Fibroblast of lung (primary cell): ENCODE measurements around the gene MSL3B. TPM values are rescaled to one million over a fixed set of nuclear protein-coding genes. Genes with fewer than 3 reads are reported as not detected.

Experiments
- DNase-seq, 2 donors: peaks; one replicate each; pipeline versions ENCODE4 v3.0.0 to v3.0.0-alpha.2; 2010; ENCODE audit warnings: low read depth in 2 of 2
- H2AFZ ChIP-seq: 2 replicates; pipeline ENCODE4 v1.5.1; 2012; ENCODE audit warnings: low read length, control low read depth, inconsistent platforms
- H3K27ac ChIP-seq: 2 replicates; pipeline ENCODE4 v1.5.1; 2011; ENCODE audit warnings: low read length, control low read depth; ENCODE audit not compliant: insufficient read depth
- H3K27me3 ChIP-seq: 2 replicates; pipeline ENCODE4 v1.5.1; 2011; ENCODE audit warnings: mild to moderate bottlenecking, low read length; ENCODE audit not compliant: control insufficient read depth, insufficient read depth
- H3K36me3 ChIP-seq: 2 replicates; pipeline ENCODE4 v1.5.1; 2011; ENCODE audit warnings: low read length; ENCODE audit not compliant: control insufficient read depth, insufficient read depth
- H3K4me1 ChIP-seq: 2 replicates; pipeline ENCODE4 v1.5.1; 2011; ENCODE audit warnings: low read length; ENCODE audit not compliant: control insufficient read depth, insufficient read depth; ENCODE audit errors: extremely low read depth
- H3K4me2 ChIP-seq: 2 replicates; pipeline ENCODE4 v1.5.1; 2011; ENCODE audit warnings: low read length, control low read depth; ENCODE audit not compliant: insufficient read depth; ENCODE audit errors: extremely low read depth
- H3K4me3 ChIP-seq, 4 experiments: fragments of 200-600 bp in 1 of 4; sonication (generic) in 1 of 4; replicated peaks in 1 of 4; 2 replicates each; pipeline ENCODE4 v1.5.1; 2011 to 2016; ENCODE audit warnings: low read length in 4 of 4, low read depth in 3 of 4, mild to moderate bottlenecking in 3 of 4, control low read depth in 2 of 4, inconsistent platforms in 1 of 4, mixed read lengths in 1 of 4; ENCODE audit not compliant: insufficient read depth in 1 of 4; ENCODE audit errors: control extremely low read depth in 1 of 4
- H3K79me2 ChIP-seq: 2 replicates; pipeline ENCODE4 v1.5.1; 2012; ENCODE audit warnings: mild to moderate bottlenecking, low read length, inconsistent platforms; ENCODE audit not compliant: control insufficient read depth, insufficient read depth
- H3K9ac ChIP-seq: 2 replicates; pipeline ENCODE4 v1.5.1; 2011; ENCODE audit warnings: mild to moderate bottlenecking, low read length, control low read depth; ENCODE audit not compliant: insufficient read depth
- H3K9me3 ChIP-seq: 2 replicates; pipeline ENCODE4 v1.5.1; 2012; ENCODE audit warnings: low read depth, low read length; ENCODE audit not compliant: control insufficient read depth, insufficient read depth
- H4K20me1 ChIP-seq: 2 replicates; pipeline ENCODE4 v1.5.1; 2011; ENCODE audit warnings: low read length; ENCODE audit not compliant: control insufficient read depth, insufficient read depth; ENCODE audit errors: extremely low read depth
- CTCF ChIP-seq, 2 donors: IDR thresholded peaks in 1 of 2; conservative IDR thresholded peaks in 1 of 2; 1 replicate in 1 of 2; 2 replicates in 1 of 2; pipeline ENCODE4 v1.5.1; 2011 to 2012; ENCODE audit warnings: low read length in 2 of 2, control low read depth in 1 of 2, inconsistent platforms in 1 of 2, low read depth in 1 of 2, mild to moderate bottlenecking in 1 of 2
- EZH2 ChIP-seq: IDR thresholded peaks from 2 replicates; pipeline ENCODE4 v1.5.1; 2012; ENCODE audit warnings: low read length, control low read depth, mild to moderate bottlenecking; ENCODE audit errors: missing control alignments
- polyA plus RNA-seq, 2 donors: library from polyadenylated mRNA; depleted of rRNA in 1 of 2; stranded (reverse) in 1 of 2; unstranded in 1 of 2; fragments of >200 nt; gene quantifications; 2 replicates each; pipeline ENCODE4 v1.2.1, GENCODE V29; 2011 to 2012; ENCODE audit warnings: missing spikeins in 1 of 2
- total RNA-seq: library from RNA; depleted of rRNA; stranded (reverse); fragments of >200 nt; gene quantifications from 2 replicates; pipeline ENCODE4 v1.2.1, GENCODE V29; 2014

MSL3B gene

GRCh38 chr2:233816771-233817170 lies 51.4 kb downstream of the MSL3B start:
- no peaks in the 10 kb centered on the region for H3K4me1 ChIP-seq
- H3K9me3 ChIP-seq = no peaks in the 10 kb centered on the region
- no peak overlapping the region for H3K27ac ChIP-seq
- no peaks in the 10 kb centered on the region for H3K79me2 ChIP-seq
- no peaks in the 10 kb centered on the region for H3K36me3 ChIP-seq
- DNase-seq = no peak
- TF ChIP-seq EZH2 (no peak), CTCF (conservative IDR thresholded peaks at IDR 0.05 in 1 of 2, IDR thresholded peaks at IDR 0.05 in 1 of 2; ENCODE audit: low read depth in 1 of 2, low read length in 2 of 2) (no peak)
- no peaks in the 10 kb centered on the region for H4K20me1 ChIP-seq
- no peak overlapping the region for H3K9ac ChIP-seq
- no peak overlapping the region for H3K4me2 ChIP-seq
- H2AFZ ChIP-seq = no peak overlapping the region
- no peak overlapping the region for H3K4me3 ChIP-seq
- peaks cover 4% of the 10 kb centered on the region for H3K27me3 ChIP-seq

GRCh38 chr2:233816334-233816733 lies 51.9 kb downstream of the MSL3B start:
- H3K9me3 ChIP-seq = no peaks in the 10 kb centered on the region
- DNase-seq = no peak
- no peaks in the 10 kb centered on the region for H3K36me3 ChIP-seq
- no peak overlapping the region for H3K9ac ChIP-seq
- H3K27me3 ChIP-seq = peaks cover 2% of the 10 kb centered on the region
- no peaks in the 10 kb centered on the region for H4K20me1 ChIP-seq
- H2AFZ ChIP-seq = no peak overlapping the region
- TF ChIP-seq EZH2 (no peak), CTCF (conservative IDR thresholded peaks at IDR 0.05 in 1 of 2, IDR thresholded peaks at IDR 0.05 in 1 of 2; ENCODE audit: low read depth in 1 of 2, low read length in 2 of 2) (no peak)
- H3K27ac ChIP-seq = no peak overlapping the region
- H3K4me3 ChIP-seq = no peak overlapping the region
- H3K4me1 ChIP-seq = no peaks in the 10 kb centered on the region
- H3K4me2 ChIP-seq = no peak overlapping the region
- H3K79me2 ChIP-seq = no peaks in the 10 kb centered on the region

GRCh38 chr2:233815861-233816260 lies 52.3 kb downstream of the MSL3B start:
- Histone ChIP-seq H3K9me3 (no peaks in the 10 kb centered on the region), H3K9ac (no peak overlapping the region), H3K36me3 (no peaks in the 10 kb centered on the region), H2AFZ (no peak overlapping the region), H3K27me3 (no peaks in the 10 kb centered on the region), H3K4me2 (no peak overlapping the region), H3K4me3 (no peak overlapping the region), H3K4me1 (no peaks in the 10 kb centered on the region), H3K79me2 (no peaks in the 10 kb centered on the region), H3K27ac (no peak overlapping the region), H4K20me1 (no peaks in the 10 kb centered on the region)
- DNase-seq = peak in 1 of 2 donors; percentile 38
- TF ChIP-seq EZH2 (no peak), CTCF (conservative IDR thresholded peaks at IDR 0.05 in 1 of 2, IDR thresholded peaks at IDR 0.05 in 1 of 2; ENCODE audit: low read depth in 1 of 2, low read length in 2 of 2) (no peak)

Other genes starting within 250 kb of the MSL3B start
- not detected in 2 replicates for gene UGT1A10, start 231.9 kb downstream of the MSL3B start, total RNA-seq
- gene UGT1A10, start 231.9 kb downstream of the MSL3B start, polyA plus RNA-seq = not detected in 2 replicates
- gene UGT1A9, start 196.5 kb downstream of the MSL3B start, total RNA-seq = not detected in 2 replicates
- gene UGT1A9, start 196.5 kb downstream of the MSL3B start, polyA plus RNA-seq = not detected in 2 replicates
- gene UGT1A7, start 186.5 kb downstream of the MSL3B start, total RNA-seq = not detected in 2 replicates
- not detected in 2 replicates for gene UGT1A7, start 186.5 kb downstream of the MSL3B start, polyA plus RNA-seq
- not detected in 2 replicates for gene UGT1A6, start 175.5 kb downstream of the MSL3B start, total RNA-seq
- not detected in 2 replicates for gene UGT1A6, start 175.5 kb downstream of the MSL3B start, polyA plus RNA-seq
- gene UGT1A5, start 155.5 kb downstream of the MSL3B start, total RNA-seq = not detected in 2 replicates
- gene UGT1A5, start 155.5 kb downstream of the MSL3B start, polyA plus RNA-seq = not detected in 2 replicates
- gene UGT1A4, start 149.7 kb downstream of the MSL3B start, total RNA-seq = not detected in 2 replicates
- gene UGT1A4, start 149.7 kb downstream of the MSL3B start, polyA plus RNA-seq = not detected in 2 replicates
- gene UGT1A3, start 139.3 kb downstream of the MSL3B start, total RNA-seq = not detected in 2 replicates
- gene UGT1A3, start 139.3 kb downstream of the MSL3B start, polyA plus RNA-seq = not detected in 2 replicates
- not detected in 2 replicates for gene UGT1A1, start 108.1 kb downstream of the MSL3B start, total RNA-seq
- gene UGT1A1, start 108.1 kb downstream of the MSL3B start, polyA plus RNA-seq = not detected in 2 replicates
- gene MROH2A, start 90.1 kb downstream of the MSL3B start, total RNA-seq = not detected in 2 replicates
- gene MROH2A, start 90.1 kb downstream of the MSL3B start, polyA plus RNA-seq = not detected in 2 replicates
- gene HJURP, start 13.9 kb downstream of the MSL3B start, total RNA-seq = 0.26 and 5.8 TPM in 2 replicates
- 6.2 and 28.3 TPM in 2 replicates for gene HJURP, start 13.9 kb downstream of the MSL3B start, polyA plus RNA-seq
- gene TRPM8, start 49.0 kb upstream of the MSL3B start, total RNA-seq = under 0.01 and 0.99 TPM in 2 replicates
- 0.49 and 0.76 TPM in 2 replicates for gene TRPM8, start 49.0 kb upstream of the MSL3B start, polyA plus RNA-seq
- gene SPP2, start 182.3 kb upstream of the MSL3B start, total RNA-seq = not detected in 2 replicates
- gene SPP2, start 182.3 kb upstream of the MSL3B start, polyA plus RNA-seq = not detected in 2 replicates